OCI-LY3 (cell line): ENCODE results near the gene UBAC2.
A peak's percentile ranks its signal among the peaks of the same experiment; 100 is the strongest.

Source experiments
- H2AFZ ChIP-seq: fragments of 200-600, 300-600 bp; shearing (Covaris generic); 2 replicates; pipeline ENCODE4 v1.6.0; 2014; ENCODE audit warnings: antibody characterized with exemption, low read depth, low read length
- H3K27ac ChIP-seq: fragments of 200-600, 300-600 bp; sonication (generic); 2 replicates; pipeline ENCODE4 v1.5.1; 2014; ENCODE audit warnings: mild to moderate bottlenecking, low read length, moderate library complexity, mixed read lengths
- H3K27me3 ChIP-seq: fragments of 200-600, 300-600 bp; sonication (generic); 2 replicates; pipeline ENCODE4 v1.6.1; 2014; ENCODE audit warnings: low read depth, low read length, mixed read lengths
- H3K36me3 ChIP-seq: fragments of 200-600, 300-600 bp; sonication (generic); replicated peaks from 2 replicates; pipeline ENCODE3; 2014; ENCODE audit warnings: low read depth, low read length, mixed read lengths
- H3K4me1 ChIP-seq: fragments of 300-600, 200-600 bp; sonication (generic); 2 replicates; pipeline ENCODE4 v1.6.1; 2014; ENCODE audit warnings: low read length, mixed read lengths
- H3K4me2 ChIP-seq: fragments of 200-600, 300-600 bp; sonication (generic); 2 replicates; pipeline ENCODE4 v1.6.1; 2014; ENCODE audit warnings: low read length, mixed read lengths
- H3K4me3 ChIP-seq: fragments of 300-600, 200-600 bp; sonication (generic); 2 replicates; pipeline ENCODE4 v1.5.1; 2014; ENCODE audit warnings: antibody characterized with exemption, mild to moderate bottlenecking, low read length, moderate library complexity
- H3K79me2 ChIP-seq: fragments of 300-600, 200-600 bp; shearing (Covaris generic); 2 replicates; pipeline ENCODE4 v1.6.1; 2014; ENCODE audit warnings: mild to moderate bottlenecking, low read length, mixed read lengths
- H3K9ac ChIP-seq: fragments of 300-600, 200-600 bp; shearing (Covaris generic); 2 replicates; pipeline ENCODE4 v1.6.0; 2014; ENCODE audit warnings: mild to moderate bottlenecking, low read length, moderate library complexity
- H3K9me3 ChIP-seq: fragments of 200-600, 300-600 bp; shearing (Covaris generic); 2 replicates; pipeline ENCODE4 v1.6.1; 2014; ENCODE audit warnings: low read length, mixed read lengths; ENCODE audit not compliant: insufficient read depth
- H4K20me1 ChIP-seq: fragments of 200-600, 300-600 bp; sonication (generic); 2 replicates; pipeline ENCODE4 v1.6.1; 2016; ENCODE audit warnings: low read length, mixed read lengths; ENCODE audit not compliant: insufficient read depth
- CTCF ChIP-seq: fragments of 200-600, 300-600 bp; sonication (generic); IDR thresholded peaks from 2 replicates; pipeline ENCODE4 v1.5.1; 2014; ENCODE audit warnings: antibody characterized with exemption, low read length, low read depth
- EZH2phosphoT487 ChIP-seq: fragments of 200-600 bp; shearing (Covaris generic); IDR thresholded peaks from 2 replicates; pipeline ENCODE4 v1.6.1; 2018; ENCODE audit warnings: antibody characterized with exemption, mixed run types, low read depth

The UBAC2 gene

GRCh38 chr13:99285432-99286182 lies 85.0 kb downstream of the UBAC2 start:
- Histone ChIP-seq H4K20me1 (peaks cover 22% of the 10 kb centered on the region), H3K27me3 (no peaks in the 10 kb centered on the region), H3K27ac (no peak overlapping the region), H3K9ac (no peak overlapping the region), H3K36me3 (peaks cover 4% of the 10 kb centered on the region), H3K4me3 (no peak overlapping the region), H3K79me2 (0 out of 2 replicates have a peak, but pooled peaks cover 15% of the 10 kb centered on the region), H3K4me1 (peaks cover 68% of the 10 kb centered on the region), H2AFZ (no peak overlapping the region), H3K9me3 (no peaks in the 10 kb centered on the region), H3K4me2 (no peak overlapping the region)
- TF ChIP-seq CTCF (no peak), EZH2phosphoT487 (no peak)

GRCh38 chr13:99287551-99287950 lies 86.9 kb downstream of the UBAC2 start:
- Histone ChIP-seq H3K27ac (peak overlapping the region; percentile 57), H3K27me3 (no peaks in the 10 kb centered on the region), H3K79me2 (peaks cover 19% of the 10 kb centered on the region; the same call in 1 of the 2 replicates), H3K9ac (no peak overlapping the region; the same call in 1 of the 2 replicates), H3K36me3 (peaks cover 11% of the 10 kb centered on the region), H3K9me3 (no peaks in the 10 kb centered on the region), H3K4me1 (peaks cover 56% of the 10 kb centered on the region), H3K4me3 (peak overlapping the region; percentile 3; the same call in 1 of the 2 replicates), H2AFZ (no peak overlapping the region), H4K20me1 (peaks cover 30% of the 10 kb centered on the region; the same call in 1 of the 2 replicates), H3K4me2 (peak overlapping the region; percentile 58)
- TF ChIP-seq CTCF (no peak), EZH2phosphoT487 (no peak)

- H3K79me2 ChIP-seq: peaks cover 23% of the 10 kb centered on the region; the same call in 1 of the 2 replicates
- H3K9me3 ChIP-seq: no peaks in the 10 kb centered on the region
- peak overlapping the region; percentile 10; the same call in 1 of the 2 replicates for H3K4me3 ChIP-seq
- H3K9ac ChIP-seq: no peak overlapping the region
- H3K27me3 ChIP-seq: no peaks in the 10 kb centered on the region
- H3K4me1 ChIP-seq: peaks cover 51% of the 10 kb centered on the region
- peaks cover 17% of the 10 kb centered on the region for H3K36me3 ChIP-seq
- no peak overlapping the region for H2AFZ ChIP-seq
- peak overlapping the region; percentile 57 for H3K27ac ChIP-seq
- H3K4me2 ChIP-seq: peak overlapping the region; percentile 58
- peaks cover 36% of the 10 kb centered on the region; the same call in 1 of the 2 replicates for H4K20me1 ChIP-seq
- TF ChIP-seq EZH2phosphoT487 (peak; percentile 86), CTCF (no peak)
These were observed 87.4 kb downstream of the UBAC2 start for GRCh38 chr13:99288089-99288488.

- H3K9me3 ChIP-seq: no peaks in the 10 kb centered on the region
- no peak for TF ChIP-seq CTCF
- no peak for TF ChIP-seq EZH2phosphoT487
- H4K20me1 ChIP-seq: peaks cover 47% of the 10 kb centered on the region
- peaks cover 28% of the 10 kb centered on the region for H3K36me3 ChIP-seq
- no peak overlapping the region for H2AFZ ChIP-seq
- no peak overlapping the region; the same call in 1 of the 2 replicates for H3K4me3 ChIP-seq
- H3K4me1 ChIP-seq: peaks cover 46% of the 10 kb centered on the region
- H3K9ac ChIP-seq: no peak overlapping the region
- no peak overlapping the region for H3K27ac ChIP-seq
- peak overlapping the region; percentile 58 for H3K4me2 ChIP-seq
- no peaks in the 10 kb centered on the region for H3K27me3 ChIP-seq
- peaks cover 32% of the 10 kb centered on the region for H3K79me2 ChIP-seq
These were observed 88.6 kb downstream of the UBAC2 start for GRCh38 chr13:99289271-99289670.
